Purkinje cell (primary cell): Measurements from ENCODE around the gene CABP1. TPM values are rescaled to one million over a fixed set of nuclear protein-coding genes. Genes with fewer than 3 reads are reported as not detected.

Source experiments
- polyA plus RNA-seq: library from polyadenylated mRNA; unstranded; fragments of >200 nt; fragmentation: Nextera tagmentation; gene quantifications from 2 replicates; pipeline ENCODE4 v1.2.1, GENCODE V29; 2014

The CABP1 gene
- 6.3 and 13.1 TPM in 2 replicates for polyA plus RNA-seq

GRCh38 chr12:120639771-120640721, at the start of gene CABP1:
Gene CABP1, plus strand, starts transcription at chr12:120640626. Its CDS starts 60 bp downstream, at chr12:120640686.

GRCh38 chr12:120686690-120687577, 46.5 kb downstream of the CABP1 start, which contains the start of gene MLEC:
Gene MLEC, plus strand, starts transcription at chr12:120687149. Its CDS starts 148 bp downstream, at chr12:120687297.

DNA sequence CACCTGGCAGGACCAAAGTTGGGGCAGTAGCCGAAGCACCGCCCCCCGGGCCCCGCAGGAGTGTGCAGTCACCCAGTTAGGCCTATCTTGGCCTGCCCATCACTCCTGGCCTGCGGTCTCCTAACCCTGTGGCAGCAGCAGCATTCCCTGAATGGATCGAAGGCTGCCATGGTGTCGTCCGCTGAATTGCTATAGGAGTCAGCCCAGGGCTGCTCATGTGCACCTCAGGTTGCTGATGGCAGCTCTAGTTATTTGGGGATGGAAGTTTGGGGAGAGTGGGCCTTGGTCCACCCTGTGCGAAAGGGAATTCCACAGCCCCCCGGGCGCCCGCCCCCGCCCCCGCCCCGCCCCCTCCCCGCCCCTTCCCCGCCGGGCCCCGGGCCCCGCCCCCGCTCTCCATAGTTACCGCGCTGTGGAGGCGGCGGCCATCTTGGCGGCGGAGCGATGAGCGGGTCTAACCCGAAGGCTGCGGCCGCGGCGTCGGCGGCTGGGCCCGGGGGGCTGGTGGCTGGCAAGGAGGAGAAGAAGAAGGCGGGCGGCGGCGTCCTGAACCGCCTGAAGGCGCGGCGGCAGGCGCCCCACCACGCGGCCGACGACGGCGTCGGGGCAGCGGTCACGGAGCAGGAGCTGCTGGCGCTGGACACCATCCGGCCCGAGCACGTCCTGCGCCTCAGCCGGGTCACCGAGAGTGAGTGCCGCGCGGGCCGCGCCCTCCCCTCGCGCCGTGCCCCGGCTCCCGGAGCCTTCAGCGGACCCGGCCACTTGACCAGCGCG, 69.8 kb downstream of the CABP1 start, which contains the start of gene UNC119B:
TSS of gene UNC119B (plus strand) at position 428 of the 774 bp plus-strand sequence. CDS start at position 445, 17 bp downstream.

Other genes starting within 250 kb of the CABP1 start
- 1,271 and 1,904 TPM in 2 replicates for gene COX6A1, start 202.5 kb upstream of the CABP1 start, polyA plus RNA-seq
- gene TRIAP1, start 194.2 kb upstream of the CABP1 start, polyA plus RNA-seq, result 71.4 and 75.6 TPM in 2 replicates
- 4.8 and 8.5 TPM in 2 replicates for gene GATC, start 194.2 kb upstream of the CABP1 start, polyA plus RNA-seq
- 49.0 and 57.2 TPM in 2 replicates for gene SRSF9, start 170.9 kb upstream of the CABP1 start, polyA plus RNA-seq
- 1,021 and 1,881 TPM in 2 replicates for gene DYNLL1, start 144.5 kb upstream of the CABP1 start, polyA plus RNA-seq
- 18.9 and 21.7 TPM in 2 replicates for gene COQ5, start 111.5 kb upstream of the CABP1 start, polyA plus RNA-seq
- 94.8 and 105 TPM in 2 replicates for gene RNF10, start 106.3 kb upstream of the CABP1 start, polyA plus RNA-seq
- gene POP5, start 59.2 kb upstream of the CABP1 start, polyA plus RNA-seq, result 146 and 150 TPM in 2 replicates
- 68.9 and 84.1 TPM in 2 replicates for gene MLEC, start 46.5 kb downstream of the CABP1 start, polyA plus RNA-seq
- gene UNC119B, start 69.8 kb downstream of the CABP1 start, polyA plus RNA-seq, result 2.0 and 2.4 TPM in 2 replicates
- gene ACADS, start 85.2 kb downstream of the CABP1 start, polyA plus RNA-seq, result 0.40 and 0.99 TPM in 2 replicates